Caki2 (cell line): Measurements from ENCODE around the gene ATP5ME. TPM values are rescaled to one million over a fixed set of nuclear protein-coding genes. Genes with fewer than 3 reads are reported as not detected.
"Not testable (repeated sequence)": the region's sequence is repeated elsewhere in the genome, so short reads cannot be mapped to it uniquely, and the experiment has no call there.

Source experiments
- DNase-seq: peaks from one replicate; pipeline ENCODE4 v3.0.0-alpha.2; 2015; ENCODE audit warnings: low read depth
- in situ Hi-C: cut with HindIII; loops from 2 replicates; pipeline ENCODE4 v1.10.0; 2016; ENCODE audit warnings: low sequenced_read_pairs, low pct_unique_long_range_greater_than_20kb, mixed read lengths
- total RNA-seq: library from RNA; depleted of rRNA; stranded (reverse); fragments of >200 nt; shearing (Covaris generic); gene quantifications from 2 replicates; pipeline ENCODE4 v1.2.3, GENCODE V29; 2014; ENCODE audit warnings: low replicate concordance

The ATP5ME gene
- total RNA-seq, 1 experiment from 2014 or later = 265 TPM

DNA sequence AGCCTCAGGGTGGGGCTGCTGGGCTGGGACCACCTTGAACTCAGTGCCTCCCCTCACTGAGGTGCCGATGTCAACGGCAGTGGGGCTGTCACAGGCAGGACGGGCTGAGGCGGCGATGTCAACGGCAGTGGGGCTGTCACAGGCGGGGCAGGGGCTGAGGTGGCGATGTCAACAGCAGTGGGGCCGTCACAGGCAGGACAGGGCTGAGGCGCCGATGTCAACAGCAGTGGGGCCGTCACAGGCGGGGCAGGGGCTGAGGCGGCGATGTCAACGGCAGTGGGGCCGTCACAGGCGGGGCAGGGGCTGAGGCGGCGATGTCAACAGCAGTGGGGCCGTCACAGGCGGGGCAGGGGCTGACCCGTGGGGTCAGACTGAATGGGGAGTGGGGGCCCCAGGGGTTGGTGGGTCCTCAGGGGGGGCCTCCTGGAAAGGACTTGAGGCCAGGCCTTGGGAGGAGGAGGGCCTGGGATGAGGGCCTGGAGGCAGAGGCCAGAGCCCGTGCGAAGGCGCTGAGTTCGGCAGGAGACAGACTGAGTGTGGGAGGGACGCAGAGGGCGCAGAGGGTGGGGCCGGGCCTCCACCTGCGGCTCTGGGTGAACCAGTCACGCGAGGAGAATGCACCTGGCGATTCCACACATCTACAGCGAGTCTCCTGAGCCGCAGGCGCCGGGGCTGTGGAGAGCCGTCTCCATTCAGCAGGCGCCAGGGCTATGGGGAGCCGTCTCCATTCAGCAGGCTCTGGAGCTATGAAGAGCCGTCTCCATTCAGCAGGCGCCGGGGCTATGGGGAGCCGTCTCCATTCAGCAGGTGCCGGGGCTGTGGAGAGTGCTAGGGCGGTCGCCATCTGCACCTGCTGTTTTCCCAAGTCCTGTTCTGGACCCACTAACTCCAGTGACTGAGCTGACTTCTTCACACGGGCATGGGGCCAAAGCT, 22.9 kb downstream of the ATP5ME start:
- DNase-seq = no peak
- in situ Hi-C loops = no loop called here

DNA sequence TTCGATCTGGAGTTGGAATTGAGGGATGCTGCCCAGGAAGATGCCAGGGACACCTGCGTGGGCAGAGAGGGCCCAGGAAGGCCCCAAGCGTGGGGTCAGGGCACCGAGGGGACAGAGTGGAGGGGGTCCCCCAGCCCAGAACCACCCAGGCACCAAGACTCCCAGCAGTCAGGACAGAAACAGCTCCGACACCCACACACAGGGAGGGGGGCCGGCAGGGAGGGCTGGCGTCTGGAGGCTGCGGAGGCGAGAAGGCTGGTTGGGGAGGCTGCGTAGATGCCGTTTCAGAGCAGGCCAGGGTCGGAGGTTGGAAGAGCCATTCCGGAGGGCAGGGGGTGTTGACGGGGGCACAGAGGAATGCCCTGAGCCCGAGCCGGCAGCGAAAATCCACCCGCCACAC, 23.6 kb downstream of the ATP5ME start:
- in situ Hi-C loops = no loop called here
- DNase-seq = no peak

DNA sequence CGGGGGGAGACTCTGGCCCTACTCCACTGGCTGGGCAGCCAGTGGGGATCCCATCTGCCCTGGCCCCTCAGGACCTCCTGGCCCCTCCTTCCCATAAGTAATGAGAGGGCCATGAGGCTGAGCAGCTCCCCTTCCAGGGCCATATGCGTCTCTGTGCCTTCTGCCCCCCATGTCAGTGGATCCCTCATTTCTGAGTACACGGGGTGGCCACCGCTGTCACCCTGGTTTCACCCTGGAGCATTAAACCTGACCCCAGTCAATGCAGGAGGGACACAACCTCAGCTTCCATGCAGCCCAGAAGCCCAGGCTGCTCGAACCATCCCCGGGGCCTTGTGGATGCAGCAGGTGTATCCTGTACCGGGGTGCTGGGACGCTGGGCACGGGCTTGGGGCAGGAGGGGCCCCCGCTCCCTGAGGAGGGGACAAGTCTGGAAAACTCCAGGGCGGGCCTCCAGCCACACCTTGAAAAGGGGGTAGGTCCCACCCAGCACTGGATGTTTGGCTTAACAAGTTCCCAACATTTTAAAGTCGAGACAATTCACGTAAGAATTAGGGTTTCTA, 24.2 kb downstream of the ATP5ME start:
- no peak for DNase-seq
- in situ Hi-C loops = no loop called here

DNA sequence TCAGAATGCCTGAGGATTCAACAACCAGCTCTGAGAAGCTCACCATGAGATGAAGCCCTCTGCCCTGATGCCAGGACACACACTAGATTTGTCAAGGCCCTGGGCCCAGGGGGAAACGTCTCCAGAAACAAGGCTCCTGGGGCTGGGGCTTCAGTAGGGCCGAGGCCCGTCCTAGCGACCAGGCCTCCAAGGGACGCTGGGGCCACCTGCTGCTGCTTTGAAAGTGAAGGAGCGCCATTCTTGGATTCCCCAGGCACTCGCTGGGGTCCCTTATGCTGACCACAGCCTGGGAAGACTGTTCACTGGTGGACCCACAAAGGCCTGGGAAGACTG, 24.8 kb downstream of the ATP5ME start:
- in situ Hi-C loops = no loop called here
- DNase-seq = no peak

DNA sequence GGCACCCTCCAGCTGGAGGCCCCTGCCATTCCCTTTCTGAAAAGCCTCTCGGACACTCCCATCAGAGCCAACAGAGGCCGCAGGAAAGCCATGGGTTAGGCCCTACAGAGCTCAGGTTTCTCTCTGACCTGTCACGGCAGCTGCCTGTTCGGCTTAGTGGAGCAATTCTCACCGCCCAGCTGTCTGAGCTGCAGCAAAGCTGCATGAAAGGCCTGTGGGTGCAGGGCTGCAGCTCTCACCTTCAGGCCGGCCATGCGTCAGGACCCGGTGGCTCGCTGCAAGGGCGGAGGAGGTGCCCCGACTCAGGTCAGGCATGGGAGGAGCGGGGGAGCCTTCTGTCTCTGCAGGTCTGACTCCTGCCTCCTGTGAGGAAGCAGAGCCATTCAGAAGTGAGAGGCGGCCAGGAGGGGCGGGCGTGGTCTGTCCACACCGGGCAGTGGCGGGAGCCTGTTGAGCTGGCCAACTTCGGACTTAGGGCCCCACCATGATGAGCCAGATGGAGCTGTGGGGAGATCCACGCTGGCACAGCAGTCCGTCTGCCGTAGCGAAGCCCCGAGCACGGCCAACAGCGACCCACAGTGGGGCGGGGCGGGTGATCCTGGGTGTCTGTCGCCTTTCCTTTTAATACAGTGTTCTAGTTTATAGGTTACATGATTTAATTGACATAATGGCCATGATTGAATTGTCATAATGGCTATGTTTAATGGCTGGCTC, 25.3 kb downstream of the ATP5ME start:
- DNase-seq = no peak
- in situ Hi-C loops = no loop called here

DNA sequence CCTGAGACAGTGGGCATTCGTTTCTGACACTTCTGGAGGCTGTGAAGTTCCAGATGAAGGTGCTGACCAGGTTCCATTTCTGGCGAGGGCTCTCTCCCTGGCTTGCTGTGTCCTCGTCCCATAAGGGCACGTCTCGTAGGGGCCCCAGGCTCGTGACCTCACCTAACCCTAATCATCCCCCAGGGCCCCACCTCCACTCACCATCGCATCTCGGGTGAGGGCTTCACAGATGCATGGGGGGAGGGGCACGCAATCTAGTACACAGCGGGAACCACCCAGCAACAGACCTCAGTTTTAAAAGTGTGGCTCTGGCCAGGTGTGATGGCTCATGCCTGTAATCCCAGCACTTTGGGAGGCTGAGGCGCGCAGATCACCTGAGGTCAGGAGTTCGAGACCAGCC, 26.6 kb downstream of the ATP5ME start:
- in situ Hi-C loops = no loop called here

DNA sequence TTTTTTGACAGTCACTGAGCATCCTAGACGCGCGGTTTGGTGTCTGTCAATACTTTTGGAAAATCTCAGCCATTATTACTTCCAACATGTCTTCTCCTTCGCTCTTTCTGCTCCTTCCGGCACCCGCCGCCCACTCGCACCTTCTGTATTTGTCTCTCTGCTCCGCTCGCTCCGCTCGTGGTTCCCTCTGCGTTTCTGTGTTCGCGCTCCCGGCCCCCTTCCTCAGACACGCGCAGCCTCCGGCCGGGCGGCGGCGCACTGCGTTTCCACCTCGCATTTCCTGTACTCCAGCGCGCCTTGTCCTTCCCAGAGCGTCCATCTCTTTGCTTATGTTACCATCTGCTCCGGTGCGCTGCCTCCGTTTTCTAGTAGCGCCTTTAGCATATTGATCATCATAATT, 27.6 kb downstream of the ATP5ME start:
- no peak for DNase-seq
- in situ Hi-C loops = no loop called here

More for the DNA sequence above, 26.6 kb downstream of the ATP5ME start:
- no peak for DNase-seq

DNA sequence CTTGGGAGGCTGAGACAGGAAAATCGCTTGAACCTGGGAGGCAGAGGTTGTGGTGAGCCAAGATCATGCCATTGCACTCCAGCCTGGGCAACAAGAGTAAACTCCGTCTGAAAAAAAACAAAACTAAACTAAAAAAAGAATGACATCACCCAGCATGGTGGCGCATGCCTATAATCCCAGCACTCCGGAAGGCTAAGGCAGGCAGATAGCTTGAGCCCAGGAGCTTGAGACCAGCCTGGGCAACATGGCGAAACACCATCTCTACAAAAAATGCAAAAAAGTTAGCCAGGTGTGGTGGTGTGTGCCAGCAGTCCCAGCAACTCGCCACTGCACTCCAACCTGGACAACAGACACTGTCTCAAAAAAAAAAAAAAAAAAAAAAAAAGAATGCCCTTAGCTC, 31.7 kb downstream of the ATP5ME start:
- DNase-seq, in situ Hi-C loops: not testable (repeated sequence)

DNA sequence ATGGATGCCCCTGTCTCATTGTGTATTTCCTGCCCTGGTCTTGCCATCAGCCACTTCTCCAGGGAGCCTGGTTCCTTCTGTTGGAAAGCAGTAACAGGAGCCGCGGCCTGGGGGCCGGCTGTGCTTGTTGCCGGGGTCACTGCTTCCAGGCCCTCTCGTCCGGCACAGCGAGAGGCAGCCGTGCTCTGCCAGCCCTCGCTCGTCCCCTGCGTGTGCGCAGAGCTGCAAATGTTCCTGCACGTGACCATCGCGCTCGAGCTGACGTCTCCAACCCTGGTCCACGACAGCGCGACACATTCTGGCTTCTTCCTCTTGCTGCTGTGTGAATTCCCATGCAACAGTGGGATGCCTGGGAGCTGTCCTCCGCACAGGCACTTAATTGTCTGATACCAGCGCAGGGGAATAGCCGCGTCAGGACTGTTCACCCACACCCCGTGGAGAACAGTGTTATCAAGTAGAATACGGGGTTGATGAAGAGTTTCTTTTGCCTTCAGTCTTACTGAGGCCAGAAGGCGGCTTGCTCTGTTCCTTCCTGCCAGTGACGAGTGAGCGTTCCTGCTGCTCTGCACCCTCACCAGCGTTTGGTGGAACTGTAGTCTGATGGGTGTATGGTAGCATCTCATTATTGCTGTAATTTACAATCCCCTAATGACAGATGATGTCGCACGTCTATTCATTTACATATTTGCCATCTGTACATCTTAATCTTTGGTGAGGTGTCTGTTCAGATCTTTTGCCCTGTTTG, 36.4 kb downstream of the ATP5ME start:
- in situ Hi-C loops = no loop called here
- DNase-seq = no peak

DNA sequence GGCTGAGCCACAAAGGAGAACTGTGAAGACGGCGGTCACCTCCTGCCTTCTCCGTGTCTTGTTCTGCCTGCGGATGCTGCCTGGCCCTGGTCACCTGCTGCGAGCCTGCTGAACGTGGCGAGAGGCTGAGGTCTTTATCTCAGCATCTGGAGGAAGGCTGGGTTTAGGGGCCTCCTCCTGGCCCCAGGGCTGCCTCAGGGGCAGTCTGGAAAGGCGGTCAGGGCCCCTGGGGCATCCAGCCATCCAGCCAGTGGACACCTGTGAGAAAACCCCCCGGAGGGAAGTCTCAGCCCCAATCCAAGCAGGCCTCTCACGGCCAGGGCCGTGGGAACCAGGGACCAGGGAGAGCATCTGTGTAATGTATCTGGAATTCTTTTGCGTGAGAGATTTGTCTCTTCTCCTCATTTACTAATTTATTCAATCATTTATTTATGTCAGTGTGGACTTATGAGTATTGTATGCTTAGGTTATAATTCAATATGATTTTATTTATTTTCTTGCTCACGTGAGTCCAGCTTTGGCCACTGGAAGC, 37.4 kb downstream of the ATP5ME start:
- in situ Hi-C loops = no loop called here
- DNase-seq = no peak

DNA sequence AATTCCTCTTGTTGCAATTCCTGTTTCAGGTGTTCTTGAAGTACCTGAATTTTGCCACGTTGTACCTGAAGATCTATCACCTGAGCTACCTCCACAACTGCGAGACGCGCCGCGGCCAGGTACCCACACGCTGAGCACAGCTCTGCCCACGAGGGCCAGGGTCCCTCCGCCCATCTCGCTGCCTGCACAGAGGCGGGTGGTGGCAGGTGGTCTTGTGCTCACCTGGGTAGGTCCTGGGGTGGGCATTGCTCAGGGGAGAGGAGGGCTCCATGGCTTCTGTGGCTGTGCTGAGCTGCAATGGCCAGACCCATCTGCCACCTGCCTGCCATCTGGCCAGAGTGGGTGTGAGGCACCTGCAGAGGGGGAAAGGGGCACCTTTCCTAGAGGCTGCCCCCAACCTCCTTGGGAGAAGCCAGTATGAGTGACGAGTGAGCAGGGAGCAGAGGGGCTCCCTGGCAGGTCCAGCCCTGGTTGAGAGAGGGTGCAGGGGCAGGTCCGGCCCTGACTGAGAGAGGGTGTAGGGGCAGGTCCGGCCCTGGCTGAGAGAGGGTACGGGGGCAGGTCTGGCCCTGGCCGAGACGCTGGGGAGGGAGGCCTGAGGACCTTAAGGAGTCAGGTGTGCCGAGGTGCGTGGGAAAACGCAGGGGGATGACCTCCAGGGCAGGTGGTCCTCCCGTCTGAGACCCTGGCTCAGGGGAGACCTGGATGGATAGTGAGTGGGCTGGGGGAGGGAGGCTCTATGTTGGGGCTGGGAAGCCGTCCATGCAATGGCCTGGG, 38.0 kb downstream of the ATP5ME start:
- in situ Hi-C loops = no loop called here
- DNase-seq = no peak

DNA sequence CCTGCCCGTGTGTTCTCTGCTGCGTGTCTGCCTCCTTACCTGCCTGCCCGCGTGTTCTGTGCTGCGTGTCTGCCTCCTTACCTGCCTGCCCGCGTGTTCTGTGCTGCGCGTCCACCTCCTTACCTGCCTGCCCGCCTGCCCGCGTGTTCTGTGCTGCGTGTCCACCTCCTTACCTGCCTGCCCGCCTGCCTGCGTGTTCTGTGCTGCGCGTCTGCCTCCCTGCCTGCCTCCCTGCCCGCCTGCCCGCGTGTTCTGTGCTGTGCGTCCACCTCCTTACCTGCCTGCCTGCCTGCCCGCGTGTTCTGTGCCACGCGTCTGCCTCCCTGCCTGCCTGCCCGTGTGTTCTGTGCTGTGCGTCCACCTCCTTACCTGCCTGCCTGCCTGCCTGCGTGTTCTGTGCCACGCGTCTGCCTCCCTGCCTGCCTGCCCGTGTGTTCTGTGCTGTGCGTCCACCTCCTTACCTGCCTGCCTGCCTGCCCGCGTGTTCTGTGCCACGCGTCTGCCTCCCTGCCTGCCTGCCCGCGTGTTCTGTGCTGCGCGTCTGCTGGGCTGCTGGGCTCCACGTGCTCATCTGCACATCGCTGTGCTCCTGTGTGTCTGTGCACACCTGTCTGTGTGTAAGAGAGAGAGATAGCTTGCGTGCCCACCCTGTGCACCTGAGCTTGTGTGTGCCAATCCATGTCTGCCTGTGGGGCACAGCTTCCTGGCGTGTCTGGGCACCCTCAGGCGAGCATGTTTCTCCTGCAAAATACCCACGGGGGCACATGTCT, 38.8 kb downstream of the ATP5ME start:
- in situ Hi-C loops, DNase-seq: not testable (repeated sequence)

DNA sequence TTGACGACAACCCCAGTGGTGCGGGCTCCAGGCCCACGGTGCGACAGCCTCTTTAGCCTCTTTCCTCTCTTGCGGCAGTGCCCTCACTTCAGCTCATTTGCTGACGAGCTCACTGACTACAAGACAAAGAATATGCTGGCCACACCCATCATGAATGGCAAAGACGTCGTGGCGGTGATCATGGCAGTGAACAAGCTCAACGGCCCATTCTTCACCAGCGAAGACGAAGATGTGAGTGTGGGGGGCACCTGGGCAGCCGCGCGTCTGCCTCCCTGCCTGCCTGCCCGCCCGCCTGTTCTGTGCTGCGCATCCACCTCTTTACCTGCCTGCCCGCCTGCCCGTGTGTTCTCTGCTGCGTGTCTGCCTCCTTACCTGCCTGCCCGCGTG, 39.5 kb downstream of the ATP5ME start:
- no peak for DNase-seq
- in situ Hi-C loops = no loop called here

DNA sequence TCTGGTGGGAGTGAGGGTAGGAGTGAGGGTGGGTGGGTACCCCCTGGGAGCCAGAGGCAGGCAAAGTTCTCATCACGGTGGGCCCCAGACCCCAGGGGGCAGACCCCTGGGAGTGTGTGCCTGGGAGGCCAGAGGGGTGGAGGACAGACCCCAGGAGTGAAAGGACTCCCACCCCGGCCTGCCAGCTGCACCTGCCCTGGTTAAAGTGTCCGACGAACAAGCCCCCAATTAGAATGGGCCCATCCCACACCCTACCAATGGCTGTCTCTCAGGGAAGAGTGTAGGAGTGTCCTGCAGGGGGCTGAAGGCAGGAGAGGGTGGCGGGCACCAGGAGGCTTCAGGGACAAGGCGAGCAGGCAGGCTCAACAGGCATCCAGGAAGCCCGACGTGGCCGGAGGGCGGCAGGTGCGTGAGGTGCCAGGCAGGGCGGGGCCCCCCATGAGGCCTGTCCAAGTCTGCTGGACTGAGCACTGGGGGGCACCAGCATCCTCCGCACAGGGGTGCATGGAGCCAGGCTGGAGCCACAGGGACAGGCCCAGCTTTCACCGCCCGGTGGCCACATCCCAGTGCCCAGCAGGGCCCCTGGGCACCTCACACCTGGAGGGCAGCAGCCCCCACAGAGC, 40.0 kb downstream of the ATP5ME start:
- DNase-seq = no peak
- in situ Hi-C loops = no loop called here

DNA sequence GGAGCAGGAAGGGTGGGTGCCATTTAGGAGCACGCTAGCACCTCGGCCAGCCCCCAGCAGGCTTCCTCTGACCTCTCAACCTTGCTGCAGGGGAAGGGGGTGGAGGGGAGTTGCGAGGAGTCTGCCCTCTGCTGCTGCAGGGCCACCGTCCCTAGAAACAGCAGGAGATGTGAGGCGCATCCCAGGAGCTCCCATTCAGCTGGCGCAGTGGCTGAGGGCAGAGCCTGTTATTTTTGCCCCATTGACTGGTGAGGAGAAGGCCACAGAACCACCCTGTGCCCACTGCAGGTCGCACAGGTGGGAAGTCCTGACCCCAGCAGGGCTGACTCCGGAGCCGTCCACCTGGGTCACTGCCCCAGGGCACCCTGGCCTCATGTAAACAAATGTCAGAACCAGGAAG, 40.7 kb downstream of the ATP5ME start:
- in situ Hi-C loops = no loop called here
- DNase-seq = no peak

DNA sequence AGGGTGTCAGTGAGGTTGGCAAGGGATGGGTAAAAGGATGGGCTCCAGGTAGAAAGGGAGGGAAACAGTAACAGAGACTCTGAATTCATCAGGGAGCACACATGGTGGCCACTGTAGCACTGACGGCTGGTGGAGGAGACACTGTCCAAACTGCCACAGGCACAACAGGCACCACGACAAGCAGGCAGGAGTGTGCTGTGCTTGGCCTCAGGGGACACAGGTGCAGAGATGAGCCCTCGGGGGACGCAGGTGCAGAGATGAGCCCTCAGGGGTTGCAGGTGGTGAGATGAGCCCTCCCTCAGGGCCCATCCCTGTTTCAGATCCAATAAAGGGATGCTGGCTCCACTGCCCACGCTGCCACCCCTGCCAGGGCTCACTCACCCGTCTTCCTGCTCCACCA, 41.1 kb downstream of the ATP5ME start:
- no peak for DNase-seq
- in situ Hi-C loops = no loop called here
